CD4-positive, alpha-beta T cell treated with Interleukin-10 for 1 hour (primary cell): Measurements from ENCODE around the gene ROBO4.
A peak's percentile ranks its signal among the peaks of the same experiment; 100 is the strongest.

Experiments
- DNase-seq: peaks from one replicate; pipeline ENCODE4 v3.0.0-alpha.2; 2020

ROBO4 gene

DNA sequence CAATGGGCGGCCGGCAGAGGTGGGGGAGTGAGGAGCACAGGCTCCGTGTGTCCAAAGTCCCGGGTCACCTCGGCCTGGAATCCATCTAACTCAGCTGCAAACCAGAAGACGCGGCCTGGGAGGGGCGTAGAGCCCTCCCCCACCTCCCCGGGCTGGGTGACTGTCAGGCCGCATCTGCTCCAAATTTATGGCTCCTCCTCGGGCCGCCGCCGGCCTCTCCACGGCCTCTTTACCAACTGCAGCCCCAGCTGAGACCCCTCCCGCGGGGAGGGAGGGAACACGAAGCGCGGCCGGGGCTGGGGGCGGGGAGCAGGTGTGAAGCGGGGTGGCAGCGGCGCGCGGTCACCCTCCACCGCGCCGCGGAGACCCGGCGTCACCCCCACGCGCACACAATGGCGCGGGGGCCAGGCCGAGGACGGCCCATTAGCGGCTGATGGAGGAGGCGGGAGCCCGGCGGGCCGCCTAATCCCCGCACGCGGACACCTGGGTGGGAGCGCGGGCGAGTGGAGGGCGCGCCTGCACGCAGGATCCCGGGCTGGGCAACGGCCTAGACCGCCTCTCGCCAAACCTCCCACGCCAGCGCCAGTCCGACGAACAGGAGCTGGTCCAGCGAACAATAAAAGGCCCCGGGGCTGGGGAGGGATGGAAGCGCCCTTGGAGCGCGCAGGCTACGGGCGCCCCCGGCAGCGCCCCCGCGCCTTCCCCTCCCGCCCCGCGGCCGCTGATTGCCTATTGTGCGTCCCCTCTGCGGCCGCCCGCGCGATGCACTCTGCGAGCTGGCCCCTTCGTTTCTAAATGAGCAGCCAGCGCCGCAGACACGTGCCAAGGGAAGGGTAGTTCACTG, 58.3 kb downstream of the ROBO4 start:
- DNase-seq, result no peak

DNA sequence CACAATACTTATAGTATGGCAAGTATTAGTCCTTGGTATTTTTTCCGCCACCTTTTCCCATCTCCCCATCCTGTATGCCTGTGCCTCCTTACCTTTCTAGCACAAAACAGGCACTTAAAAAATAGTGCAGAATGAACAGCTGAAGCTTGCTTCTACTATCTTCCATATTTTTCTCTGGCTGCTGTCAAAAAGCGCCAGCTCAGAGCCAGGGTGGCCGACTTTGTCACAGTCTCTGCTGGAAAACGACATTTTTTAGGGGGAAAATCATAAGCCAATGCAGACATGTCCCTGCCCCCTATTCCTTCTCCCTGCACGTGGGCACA, 58.9 kb downstream of the ROBO4 start:
- DNase-seq, result no peak

GRCh38 chr11:124837491-124837856, 60.2 kb downstream of the ROBO4 start:
- DNase-seq, result peak; percentile 19

- DNase-seq, result no peak
These were observed 61.7 kb downstream of the ROBO4 start for GRCh38 chr11:124835918-124836317.

- DNase-seq, result no peak
These were observed 63.0 kb downstream of the ROBO4 start for GRCh38 chr11:124834526-124835180.
